Caco-2 (cell line): Measurements from ENCODE around the gene CRADD. TPM values are rescaled to one million over a fixed set of nuclear protein-coding genes. Genes with fewer than 3 reads are reported as not detected.
A peak's percentile ranks its signal among the peaks of the same experiment; 100 is the strongest.

Experiments
- BruUV-seq: library from RNA; stranded (reverse); fragments of 400-500 nt; replicated peaks from 2 replicates; lab custom pipeline; 2021; lab: Mats Ljungman, UMichigan
- CTCF ChIA-PET: fragments of 300-600 bp; sonication (Branson Sonifier 250); formaldehyde crosslinking; loops from one replicate; lab custom pipeline; 2022; ENCODE audit warnings: antibody characterized with exemption; lab: Charles Lee
- POLR2A ChIA-PET: fragments of 300-600 bp; sonication (Branson Sonifier 250); formaldehyde crosslinking; loops from one replicate; lab custom pipeline; 2022; ENCODE audit warnings: antibody characterized with exemption; lab: Charles Lee
- DNase-seq, 2 experiments: peaks; one replicate each; pipeline versions ENCODE4 v3.0.0 to v3.0.0-alpha.2; 2020 to 2022
- H3K27me3 ChIP-seq: replicated peaks from 2 replicates; pipeline ENCODE4 v1.6.0; 2011; ENCODE audit warnings: low read length; ENCODE audit not compliant: control insufficient read depth, insufficient read depth
- H3K36me3 ChIP-seq: 2 replicates; pipeline ENCODE4 v1.5.1; 2011; ENCODE audit warnings: low read length; ENCODE audit not compliant: control insufficient read depth, insufficient read depth
- H3K4me1 ChIP-seq: fragments of 250-450 bp; sonication (Bioruptor Pico); 2 replicates; pipeline ENCODE4 v1.5.1; 2020; ENCODE audit warnings: mild to moderate bottlenecking
- H3K4me3 ChIP-seq: 2 replicates; pipeline ENCODE4 v1.5.1; 2011; ENCODE audit warnings: low read depth, mild to moderate bottlenecking, control low read depth, low read length
- H3K9me3 ChIP-seq: fragments of 250-450 bp; sonication (Bioruptor Pico); 2 replicates; pipeline ENCODE4 v1.5.1; 2020; ENCODE audit warnings: mild to moderate bottlenecking, moderate library complexity
- H3K27ac Mint-ChIP-seq: one replicate; pipeline ENCODE4 v1.8.0; 2022; ENCODE audit warnings: mixed read lengths; ENCODE audit not compliant: unreplicated experiment
- H3K27me3 Mint-ChIP-seq: one replicate; pipeline ENCODE4 v1.8.0; 2022; ENCODE audit warnings: mixed read lengths; ENCODE audit not compliant: insufficient read depth, unreplicated experiment
- H3K36me3 Mint-ChIP-seq: one replicate; pipeline ENCODE4 v1.8.0; 2022; ENCODE audit warnings: mild to moderate bottlenecking, mixed read lengths; ENCODE audit not compliant: insufficient read depth, unreplicated experiment
- H3K4me1 Mint-ChIP-seq: one replicate; pipeline ENCODE4 v1.8.0; 2022; ENCODE audit warnings: low read depth, mixed read lengths; ENCODE audit not compliant: unreplicated experiment
- H3K4me3 Mint-ChIP-seq: one replicate; pipeline ENCODE4 v1.8.0; 2022; ENCODE audit warnings: mild to moderate bottlenecking, moderate library complexity, mixed read lengths; ENCODE audit not compliant: unreplicated experiment
- H3K9me3 Mint-ChIP-seq: one replicate; pipeline ENCODE4 v1.8.0; 2022; ENCODE audit warnings: mixed read lengths; ENCODE audit not compliant: unreplicated experiment
- CTCF ChIP-seq, 2 experiments: fragments of 200-600 bp in 1 of 2; IDR thresholded peaks; 1 replicate in 1 of 2; 2 replicates in 1 of 2; pipeline versions ENCODE4 v1.5.1 to v1.8.0; 2011 to 2022; ENCODE audit warnings: antibody characterized with exemption in 1 of 2, control low read depth in 1 of 2, inconsistent platforms in 1 of 2, low read depth in 1 of 2, low read length in 1 of 2, mild to moderate bottlenecking in 1 of 2, moderate library complexity in 1 of 2; ENCODE audit not compliant: insufficient read depth in 1 of 2, severe bottlenecking in 1 of 2, unreplicated experiment in 1 of 2
- intact Hi-C: fragments of 100-400 bp; cut with micrococcal nuclease; formaldehyde crosslinking; loops from one replicate; pipeline ENCODE4 v1.10.0; 2022; ENCODE audit not compliant: unreplicated experiment
- total RNA-seq: library from RNA; stranded (reverse); gene quantifications from 2 replicates; pipeline ENCODE4 v1.2.3, GENCODE V29; 2022

Gene CRADD
- total RNA-seq, 1 experiment from 2014 or later, result 29.2 TPM

GRCh38 chr12:93698307-93699092, 21.3 kb downstream of the CRADD start:
- intact Hi-C loops, result loop anchor here (1.0 to 5.0 kb wide), 5 partner anchors 21 to 404 kb away; partner anchors contain the start of gene CRADD

GRCh38 chr12:93699271-93700145, 22.3 kb downstream of the CRADD start:
- Mint-ChIP-seq H3K27me3 (no peaks in the 10 kb centered on the region), H3K36me3 (peaks cover 45% of the 10 kb centered on the region), H3K4me3 (peak overlapping the region; percentile 79), H3K27ac (peak overlapping the region; percentile 93), H3K4me1 (peaks cover 45% of the 10 kb centered on the region), H3K9me3 (no peaks in the 10 kb centered on the region)
- H3K4me3 ChIP-seq, result no peak overlapping the region
- no peaks in the 10 kb centered on the region for H3K36me3 ChIP-seq
- H3K27me3 ChIP-seq, result no peaks in the 10 kb centered on the region
- peaks cover 52% of the 10 kb centered on the region for H3K4me1 ChIP-seq
- intact Hi-C loops, result loop anchor here (1.0 to 5.0 kb wide), 2 partner anchors 379 to 403 kb away; no protein-coding TSS in a partner anchor
- BruUV-seq, result no TSS peak
- CTCF ChIA-PET, result interaction anchor here (1.6 kb wide), 1 partner anchor 402 kb away, joined by 7 read pairs; no protein-coding TSS in a partner anchor
- POLR2A ChIA-PET, result interaction anchor here (0.6 to 2.0 kb wide), 3 partner anchors 22 to 43 kb away, joined by 3 to 7 read pairs (median 6); partner anchors contain the start of gene CRADD
- peak in 1 of 2 experiments; percentile 50 for DNase-seq
- no peaks in the 10 kb centered on the region for H3K9me3 ChIP-seq
- TF ChIP-seq CTCF (IDR thresholded peaks at IDR 0.05; ENCODE audit: insufficient read depth in 1 of 2, low read depth in 1 of 2, low read length in 1 of 2, severe bottlenecking in 1 of 2, unreplicated experiment in 1 of 2), result no peak

More at GRCh38 chr12:93698307-93699092, 21.3 kb downstream of the CRADD start:
- POLR2A ChIA-PET, result interaction anchor here (0.6 to 2.0 kb wide), 3 partner anchors 21 to 44 kb away, joined by 3 to 7 read pairs (median 6); partner anchors contain the start of gene CRADD
- CTCF ChIA-PET, result interaction anchor here (0.8 to 1.6 kb wide), 2 partner anchors 129 to 403 kb away, joined by 3 to 7 read pairs; no protein-coding TSS in a partner anchor
- Histone ChIP-seq H3K4me1 (peaks cover 44% of the 10 kb centered on the region), H3K27me3 (no peaks in the 10 kb centered on the region), H3K36me3 (no peaks in the 10 kb centered on the region), H3K9me3 (peaks cover 10% of the 10 kb centered on the region; the same call in 1 of the 2 replicates), H3K4me3 (peak overlapping the region; percentile 21; the same call in 1 of the 2 replicates)
- no peaks in the 10 kb centered on the region for H3K27me3 Mint-ChIP-seq
- H3K27ac Mint-ChIP-seq, result peak overlapping the region; percentile 93
- H3K4me1 Mint-ChIP-seq, result peaks cover 39% of the 10 kb centered on the region
- peak; percentile 68 to 73 for DNase-seq
- BruUV-seq, result no TSS peak
- H3K4me3 Mint-ChIP-seq, result peak overlapping the region; percentile 79
- no peaks in the 10 kb centered on the region for H3K9me3 Mint-ChIP-seq
- no peak for TF ChIP-seq CTCF (IDR thresholded peaks at IDR 0.05; ENCODE audit: insufficient read depth in 1 of 2, low read depth in 1 of 2, low read length in 1 of 2, severe bottlenecking in 1 of 2, unreplicated experiment in 1 of 2)
- peaks cover 39% of the 10 kb centered on the region for H3K36me3 Mint-ChIP-seq
